HG02852 (cell line): ENCODE results near the gene ADARB1.

Experiments
- ATAC-seq: cut with Tn5 transposase; IDR thresholded peaks from one replicate; pipeline ENCODE4 v1.9.1; 2021; ENCODE audit warnings: mild to moderate bottlenecking, moderate library complexity; ENCODE audit not compliant: unreplicated experiment

The ADARB1 gene

DNA sequence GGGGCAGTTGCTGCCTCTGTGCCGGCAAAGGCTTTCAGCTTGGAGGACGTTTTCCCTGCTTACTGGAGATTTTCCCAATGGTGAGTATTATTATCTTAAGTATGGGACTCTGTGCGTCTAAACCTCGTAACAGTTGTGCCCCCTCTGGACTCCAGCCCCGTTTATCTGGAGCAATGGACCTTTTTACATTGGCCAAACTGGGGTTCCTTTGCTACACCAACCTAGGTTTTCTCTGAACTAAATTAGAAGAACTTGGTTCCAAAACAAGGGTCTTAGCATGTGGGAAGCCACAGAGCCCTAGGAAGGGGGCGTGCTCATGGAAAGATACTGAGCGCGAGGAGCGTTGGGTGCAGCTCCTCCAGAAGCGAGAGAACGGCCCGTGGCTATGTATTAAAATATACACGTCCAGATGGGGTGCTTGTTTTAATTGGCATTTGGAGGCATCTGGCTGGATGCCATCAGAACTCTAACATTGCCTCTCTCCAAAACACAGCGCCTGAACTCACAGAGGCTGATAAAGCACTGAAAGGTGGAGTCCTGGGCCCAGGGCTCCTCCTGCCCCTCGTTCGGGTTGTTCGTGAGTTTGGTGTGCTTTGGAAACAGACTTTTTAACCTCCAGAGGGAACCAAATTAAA, 184.9 kb downstream of the ADARB1 start:
- no peak for ATAC-seq

DNA sequence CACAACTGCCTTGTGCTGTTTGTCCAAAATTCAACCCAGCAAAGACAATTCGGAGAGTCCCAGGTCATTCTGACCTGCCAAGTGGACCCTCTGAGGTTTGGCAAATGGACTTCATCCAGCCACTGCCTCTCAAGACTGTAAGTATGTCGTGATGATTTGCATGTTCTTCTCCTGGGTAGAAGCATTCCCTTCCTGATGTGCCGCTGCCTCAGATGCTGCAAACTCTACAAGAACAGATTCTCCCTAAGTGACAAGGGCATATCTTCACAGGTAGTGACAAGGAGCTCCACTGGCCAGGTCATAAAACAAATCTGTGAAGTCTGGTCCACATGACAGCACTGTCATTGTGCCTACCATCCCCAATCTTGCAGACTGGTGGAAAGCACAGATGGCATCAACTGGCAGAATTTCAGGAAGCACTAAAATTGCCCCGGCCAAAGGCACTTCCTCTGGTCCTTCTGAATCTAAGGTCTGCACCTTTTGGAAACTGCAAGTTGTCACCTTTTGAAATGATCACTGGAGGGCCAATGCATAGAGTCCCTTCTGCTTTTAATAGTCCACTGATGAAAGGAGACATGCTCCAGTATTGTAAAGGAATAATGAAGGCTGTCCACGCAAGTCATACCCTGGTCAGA, 185.9 kb downstream of the ADARB1 start:
- ATAC-seq = no peak

DNA sequence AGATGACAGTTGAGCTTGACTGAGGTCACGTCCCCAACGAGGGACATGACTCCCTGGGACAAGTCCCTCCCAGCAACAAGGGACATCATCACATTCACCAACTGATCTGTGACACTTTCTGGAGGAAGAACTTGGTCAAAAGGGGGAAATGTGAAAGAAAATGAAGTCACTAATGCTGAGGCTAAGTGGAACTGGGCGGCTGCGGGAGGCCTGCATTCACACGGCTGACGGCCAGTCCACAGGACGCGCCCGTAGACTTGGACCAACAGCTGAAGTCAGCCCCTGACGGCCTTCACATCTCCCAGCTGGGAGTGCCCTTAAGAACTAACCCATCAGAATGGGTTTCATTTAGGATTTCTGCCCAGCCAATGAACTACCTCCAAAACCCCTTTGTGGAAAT, 186.7 kb downstream of the ADARB1 start:
- no peak for ATAC-seq

DNA sequence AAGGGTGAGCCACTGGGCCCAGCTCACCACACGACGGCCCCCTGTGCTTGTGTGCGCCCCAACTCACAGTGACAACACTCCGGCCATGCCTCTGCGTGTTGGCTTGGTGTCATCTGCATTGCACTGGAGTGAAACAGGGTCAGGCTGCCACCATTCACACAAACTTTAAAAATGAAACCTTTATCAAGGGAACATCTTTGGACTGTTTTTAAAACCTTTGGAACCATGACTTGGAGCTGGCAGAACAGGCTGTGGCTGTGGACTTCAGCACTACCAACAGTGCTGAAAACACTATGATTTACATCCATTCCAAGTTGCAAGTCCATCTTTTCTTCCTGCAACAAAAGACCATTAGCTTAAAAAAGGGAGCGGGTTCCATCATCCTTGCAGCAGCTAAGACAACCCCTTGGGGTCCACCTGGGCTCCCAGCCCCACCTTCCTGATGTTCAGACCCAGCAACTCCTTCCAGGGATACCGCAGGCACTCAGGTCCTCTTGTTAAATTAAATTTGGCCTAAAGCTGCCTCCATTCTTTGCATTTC, 187.7 kb downstream of the ADARB1 start:
- ATAC-seq = no peak

DNA sequence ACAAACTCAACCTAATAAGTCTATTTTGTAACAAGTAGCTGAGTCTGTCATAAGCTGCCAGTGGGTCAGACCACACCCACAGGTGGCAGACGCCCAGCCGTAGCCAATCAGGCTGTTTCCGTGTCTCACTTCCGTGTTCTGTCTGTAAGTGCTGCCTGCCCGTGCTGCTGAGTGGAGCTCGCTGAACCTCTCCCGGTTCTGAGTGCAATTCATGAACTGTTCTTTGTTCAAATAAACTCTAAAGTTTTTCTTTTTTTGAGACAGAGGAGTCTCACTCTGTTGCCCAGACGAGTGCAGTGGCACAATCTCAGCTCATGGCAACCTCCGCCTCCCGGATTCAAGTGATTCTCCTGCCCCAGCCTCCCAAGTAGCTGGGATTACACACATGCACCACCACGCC, 188.2 kb downstream of the ADARB1 start:
- no peak for ATAC-seq

DNA sequence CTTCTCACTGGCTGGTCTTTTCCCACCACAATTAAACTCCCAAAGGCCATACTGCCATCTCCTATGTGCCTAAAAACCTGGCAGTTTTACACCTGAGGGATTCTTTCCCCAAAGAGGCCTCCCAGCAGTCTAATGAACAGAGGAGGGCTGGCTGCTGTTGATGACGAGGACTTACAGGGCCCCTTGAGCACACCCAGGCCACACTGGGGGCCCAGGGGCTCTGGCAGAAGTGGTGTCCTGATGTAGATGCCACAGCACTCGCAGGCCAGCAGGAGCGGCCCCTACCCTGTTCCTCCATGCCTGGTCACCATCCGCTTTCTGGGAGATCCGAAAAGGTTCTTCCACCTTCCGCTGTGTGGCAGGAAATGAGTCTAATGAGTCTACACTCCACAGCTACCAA, 189.2 kb downstream of the ADARB1 start:
- ATAC-seq = no peak

DNA sequence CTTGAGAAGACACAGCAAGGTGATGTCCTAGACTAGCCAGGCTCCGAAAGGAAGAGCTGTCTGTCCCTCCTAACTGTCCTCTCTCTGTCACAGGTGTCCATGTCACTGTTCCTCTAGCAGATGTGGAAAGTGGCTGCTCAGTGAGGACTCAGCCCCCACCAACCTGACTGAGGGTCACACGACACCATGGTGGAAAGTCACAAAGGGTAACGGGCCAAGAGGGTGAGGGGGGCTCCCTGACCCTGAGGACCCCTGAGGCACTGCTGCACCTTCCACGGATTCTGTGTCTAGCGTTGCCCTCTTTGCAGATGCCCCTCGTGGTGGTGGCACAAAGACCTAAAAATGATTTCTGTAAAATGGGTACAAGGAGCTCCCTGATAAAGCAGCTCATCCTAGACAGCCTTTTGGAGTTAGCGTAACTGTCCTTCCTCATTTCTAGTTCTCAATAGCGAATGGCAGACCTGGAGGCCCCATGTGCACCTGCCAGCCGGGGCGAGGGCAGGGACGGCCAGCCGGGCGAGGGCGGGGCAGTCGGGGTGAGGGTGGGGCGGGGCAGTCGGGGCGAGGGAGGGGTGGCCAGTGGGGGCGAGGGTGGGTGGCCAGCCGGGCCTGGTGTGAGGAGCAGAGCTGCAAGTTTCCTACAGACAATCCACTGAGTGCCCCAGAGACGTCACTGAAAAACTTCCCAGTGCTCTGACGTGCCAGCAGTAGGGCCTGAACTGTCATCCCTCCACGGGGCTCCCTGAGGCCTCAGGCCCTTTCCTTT, 189.9 kb downstream of the ADARB1 start:
- no peak for ATAC-seq

DNA sequence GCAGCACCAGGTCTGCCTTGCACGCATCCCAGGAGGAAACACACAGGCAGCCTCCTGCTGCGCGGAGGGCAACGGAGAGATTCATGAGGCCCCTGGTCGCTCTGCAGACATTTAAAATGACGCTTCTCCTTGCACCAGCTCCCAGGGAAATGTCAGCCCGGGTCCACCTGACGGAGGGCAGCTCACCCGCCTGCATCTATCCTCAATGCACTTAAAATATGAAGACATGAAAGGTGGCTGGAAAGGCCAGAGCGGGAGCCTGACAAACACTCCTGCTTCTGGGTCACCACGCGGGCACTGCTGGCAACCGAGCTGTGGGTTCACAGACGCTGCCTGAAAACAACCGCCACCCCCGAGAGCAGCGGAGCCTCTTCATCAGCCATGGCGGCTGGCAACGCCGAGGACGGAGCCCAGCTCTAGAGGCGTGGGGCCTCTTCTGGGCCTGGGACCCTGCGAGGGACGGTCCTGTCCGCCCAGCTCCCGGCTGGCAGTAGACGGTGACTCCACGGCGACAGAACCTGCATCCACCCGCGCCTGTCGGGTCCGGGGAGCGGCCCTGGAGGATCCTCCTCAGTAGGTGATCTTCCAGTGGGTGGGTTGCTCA, 190.6 kb downstream of the ADARB1 start:
- no peak for ATAC-seq

DNA sequence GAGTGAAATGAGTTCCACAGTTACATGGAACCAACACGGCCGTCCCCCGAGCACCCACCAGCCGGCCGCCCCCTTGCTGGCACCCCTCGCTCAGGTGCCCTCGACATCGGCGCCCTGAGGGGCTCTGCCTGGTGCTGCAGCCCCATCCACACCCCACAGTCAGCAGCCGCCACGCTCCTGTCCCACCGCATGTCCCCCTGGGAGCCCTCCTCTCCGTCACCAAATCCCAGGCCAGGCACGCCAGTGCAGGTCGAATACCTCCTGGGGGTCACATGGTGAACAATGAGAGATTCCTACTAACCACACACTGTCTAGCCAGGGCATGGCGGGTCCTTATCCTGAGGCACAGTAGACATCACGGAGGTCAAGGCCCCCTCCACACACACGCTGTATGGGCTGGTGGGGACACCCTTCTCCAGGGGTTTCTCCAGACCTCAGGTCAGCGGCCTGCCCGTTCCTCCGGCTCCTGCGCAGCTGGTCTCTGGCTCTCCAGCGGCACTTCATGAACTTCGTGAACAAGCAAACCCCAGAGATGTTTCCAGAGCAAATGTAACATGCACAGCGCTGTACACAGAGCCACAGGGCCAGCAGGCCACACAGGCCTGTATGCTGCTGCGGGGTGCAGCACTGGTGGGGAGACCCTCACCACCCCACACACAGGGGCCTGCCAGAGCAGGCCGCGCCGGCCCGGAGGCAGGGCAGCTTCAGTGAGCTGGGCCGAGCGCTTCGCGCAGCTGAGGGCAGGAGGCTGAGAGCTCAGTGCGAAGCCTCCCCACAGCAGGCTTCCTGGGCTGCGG, 191.5 kb downstream of the ADARB1 start:
- ATAC-seq = no peak

DNA sequence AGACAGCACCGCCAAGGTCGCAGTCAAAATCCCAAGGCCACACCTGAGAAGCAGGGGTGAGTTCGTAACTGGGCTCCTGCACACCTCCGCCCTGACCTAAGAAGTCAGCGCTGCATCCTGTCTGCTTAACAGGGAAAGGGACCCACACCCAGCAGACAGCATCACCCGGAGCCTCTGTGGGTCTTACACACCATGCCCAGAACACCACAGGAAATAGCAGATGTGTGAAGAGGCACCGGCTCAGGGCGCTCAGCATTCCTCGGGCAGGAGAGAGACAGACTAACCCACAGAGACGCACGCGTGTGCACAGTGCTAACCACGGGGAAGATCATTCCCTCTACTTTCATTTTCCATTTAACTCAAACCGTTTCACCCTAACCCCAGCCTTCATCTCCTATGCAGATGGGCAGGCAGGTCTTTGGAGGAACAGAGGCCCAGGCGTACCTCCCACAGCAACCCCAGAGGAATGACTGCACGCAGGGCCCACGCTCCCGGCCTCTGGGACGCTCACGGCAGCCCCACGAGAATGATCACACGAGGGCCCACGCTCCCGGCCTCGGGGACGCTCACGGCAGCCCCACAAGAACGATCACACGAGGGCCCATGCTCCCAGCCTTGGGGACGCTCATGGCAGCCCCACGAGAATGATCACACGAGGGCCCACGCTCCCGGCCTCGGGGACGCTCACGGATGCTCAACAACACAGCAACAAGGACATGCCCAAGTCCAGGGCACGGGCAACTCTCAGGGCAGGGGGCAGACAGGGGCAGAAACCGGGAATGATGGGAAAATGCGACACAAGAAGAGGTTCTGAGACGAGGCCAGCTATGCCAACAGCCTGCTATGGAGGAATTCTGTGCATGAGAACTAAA, 192.4 kb downstream of the ADARB1 start:
- ATAC-seq = no peak

DNA sequence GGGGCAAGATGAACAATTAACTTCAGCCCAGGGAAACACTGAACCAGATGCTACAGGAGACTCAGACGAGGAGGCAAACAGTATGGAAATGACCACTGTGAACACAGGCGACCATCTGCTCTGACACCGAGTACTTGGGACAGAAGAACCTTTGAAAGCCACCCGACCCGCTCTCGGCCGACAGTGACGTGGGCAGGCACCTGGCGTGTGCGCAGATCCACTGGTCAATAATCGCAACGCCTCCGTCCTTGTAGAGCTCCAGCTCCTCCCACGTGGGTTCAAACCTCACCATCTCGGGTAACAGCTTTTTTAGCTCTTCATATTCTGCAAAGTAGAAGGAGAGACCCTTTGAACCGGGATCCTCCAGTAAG, 193.0 kb downstream of the ADARB1 start:
- ATAC-seq = no peak

DNA sequence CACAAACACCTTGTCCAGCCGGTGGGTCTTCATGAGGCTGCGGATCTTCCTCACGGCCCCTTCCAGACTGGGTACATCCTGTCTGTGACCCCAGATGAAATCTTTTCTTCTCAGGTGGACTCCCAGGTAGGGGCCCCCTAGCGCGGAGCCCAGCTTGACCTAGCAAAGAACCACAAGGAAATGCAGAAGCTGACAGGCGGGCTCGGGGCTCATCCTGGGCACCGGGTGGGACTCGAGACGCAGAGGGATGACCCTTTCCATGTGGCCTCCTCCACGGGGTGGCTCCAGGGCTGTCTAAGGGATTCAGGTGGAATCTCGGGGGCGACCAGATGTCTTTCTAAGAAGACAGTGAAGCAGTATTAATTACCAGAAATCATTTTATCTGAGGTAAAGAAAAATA, 195.5 kb downstream of the ADARB1 start:
- ATAC-seq = no peak

DNA sequence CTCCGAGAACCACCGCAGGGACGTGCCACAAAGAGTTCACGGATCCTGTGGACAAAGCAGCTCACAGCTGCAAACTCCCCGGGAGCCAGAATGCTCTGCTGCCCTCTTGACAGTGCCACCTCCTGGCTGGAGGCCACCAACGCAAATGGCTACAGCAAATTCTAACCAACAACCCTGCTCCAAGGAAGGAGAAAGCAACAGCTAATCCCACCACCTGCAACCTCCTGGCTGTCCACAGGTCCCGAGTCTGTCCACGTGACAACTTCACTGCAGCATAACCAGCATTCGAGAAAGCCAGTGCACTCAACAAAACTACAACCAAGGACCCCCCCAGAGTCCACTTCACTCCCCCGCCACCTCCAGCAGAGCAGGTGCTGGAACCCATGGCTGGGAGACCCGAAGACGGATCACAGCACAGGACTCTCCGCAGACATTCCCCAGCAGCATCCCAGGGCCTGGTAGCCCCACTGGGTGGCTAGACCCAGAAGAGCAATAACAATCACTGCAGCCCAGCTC, 196.0 kb downstream of the ADARB1 start:
- no peak for ATAC-seq
